Astrocyte (in vitro differentiated cells and primary cell): ENCODE data around the gene TNFRSF18.

Experiments used
- EZH2 ChIP-seq: IDR thresholded peaks from 2 replicates; pipeline ENCODE4 v1.6.1; 2012; ENCODE audit warnings: mild to moderate bottlenecking, low read length, inconsistent platforms; ENCODE audit not compliant: insufficient read depth
- TF ChIP-seq, protein P1 (sequence below): IDR thresholded peaks from 2 replicates; pipeline ENCODE4 v1.5.1; 2011; ENCODE audit warnings: low read depth, mild to moderate bottlenecking, inconsistent platforms, low read length, moderate library complexity; ENCODE audit not compliant: insufficient read depth

DNA sequence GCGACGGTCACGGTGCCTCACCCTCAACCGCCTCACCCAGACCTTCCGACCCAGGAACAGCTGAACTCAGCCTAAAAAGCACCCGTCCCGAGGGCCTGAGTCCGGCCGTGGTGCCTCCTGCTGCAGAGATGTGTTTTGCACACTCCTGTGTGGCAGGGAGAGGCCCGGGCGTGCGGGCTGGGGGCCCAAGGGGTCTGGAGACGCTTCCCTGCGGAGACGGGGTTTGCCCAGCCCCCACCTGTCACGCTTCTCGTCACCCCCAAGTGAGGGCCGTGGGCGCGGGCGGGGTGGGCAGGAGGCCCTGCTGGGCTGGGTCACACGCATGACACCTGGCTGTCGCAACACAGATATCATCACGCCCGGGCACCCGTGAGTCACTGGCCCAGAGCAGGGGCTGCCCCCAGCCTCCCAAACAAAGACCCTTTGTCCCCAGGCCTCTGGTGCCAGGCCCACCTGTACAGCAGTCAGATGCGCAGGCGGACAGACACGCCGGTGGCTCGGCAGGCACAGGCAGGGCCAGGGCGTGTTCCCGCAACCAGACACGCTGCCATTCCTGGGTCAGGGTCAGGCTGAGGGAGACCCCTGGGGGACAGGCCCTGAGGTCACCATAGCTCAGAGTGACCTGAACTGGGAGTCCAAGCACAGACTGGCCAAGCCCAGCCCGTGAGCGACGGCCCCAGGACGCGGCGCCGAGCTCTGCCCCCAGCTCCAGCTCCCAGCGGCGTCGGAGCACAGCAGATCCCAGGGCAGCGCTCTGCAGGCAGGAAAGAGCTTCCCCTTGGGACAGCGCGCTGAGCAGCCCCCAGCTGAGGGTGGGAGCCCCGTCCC, 31.7 kb upstream of the TNFRSF18 start:
- TF ChIP-seq, protein P1, sequence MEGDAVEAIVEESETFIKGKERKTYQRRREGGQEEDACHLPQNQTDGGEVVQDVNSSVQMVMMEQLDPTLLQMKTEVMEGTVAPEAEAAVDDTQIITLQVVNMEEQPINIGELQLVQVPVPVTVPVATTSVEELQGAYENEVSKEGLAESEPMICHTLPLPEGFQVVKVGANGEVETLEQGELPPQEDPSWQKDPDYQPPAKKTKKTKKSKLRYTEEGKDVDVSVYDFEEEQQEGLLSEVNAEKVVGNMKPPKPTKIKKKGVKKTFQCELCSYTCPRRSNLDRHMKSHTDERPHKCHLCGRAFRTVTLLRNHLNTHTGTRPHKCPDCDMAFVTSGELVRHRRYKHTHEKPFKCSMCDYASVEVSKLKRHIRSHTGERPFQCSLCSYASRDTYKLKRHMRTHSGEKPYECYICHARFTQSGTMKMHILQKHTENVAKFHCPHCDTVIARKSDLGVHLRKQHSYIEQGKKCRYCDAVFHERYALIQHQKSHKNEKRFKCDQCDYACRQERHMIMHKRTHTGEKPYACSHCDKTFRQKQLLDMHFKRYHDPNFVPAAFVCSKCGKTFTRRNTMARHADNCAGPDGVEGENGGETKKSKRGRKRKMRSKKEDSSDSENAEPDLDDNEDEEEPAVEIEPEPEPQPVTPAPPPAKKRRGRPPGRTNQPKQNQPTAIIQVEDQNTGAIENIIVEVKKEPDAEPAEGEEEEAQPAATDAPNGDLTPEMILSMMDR, result no peak
- TF ChIP-seq EZH2, result no peak
